NCI-H2227 (cell line): ENCODE data around the gene SPRN.
"Not testable (repeated sequence)": the region's sequence is repeated elsewhere in the genome, so short reads cannot be mapped to it uniquely, and the experiment has no call there.

Source experiments
- DNase-seq: peaks from one replicate; lab custom pipeline; 2025; ENCODE audit not compliant: unreplicated experiment; lab: John Stamatoyannopoulos, UW

Gene SPRN

DNA sequence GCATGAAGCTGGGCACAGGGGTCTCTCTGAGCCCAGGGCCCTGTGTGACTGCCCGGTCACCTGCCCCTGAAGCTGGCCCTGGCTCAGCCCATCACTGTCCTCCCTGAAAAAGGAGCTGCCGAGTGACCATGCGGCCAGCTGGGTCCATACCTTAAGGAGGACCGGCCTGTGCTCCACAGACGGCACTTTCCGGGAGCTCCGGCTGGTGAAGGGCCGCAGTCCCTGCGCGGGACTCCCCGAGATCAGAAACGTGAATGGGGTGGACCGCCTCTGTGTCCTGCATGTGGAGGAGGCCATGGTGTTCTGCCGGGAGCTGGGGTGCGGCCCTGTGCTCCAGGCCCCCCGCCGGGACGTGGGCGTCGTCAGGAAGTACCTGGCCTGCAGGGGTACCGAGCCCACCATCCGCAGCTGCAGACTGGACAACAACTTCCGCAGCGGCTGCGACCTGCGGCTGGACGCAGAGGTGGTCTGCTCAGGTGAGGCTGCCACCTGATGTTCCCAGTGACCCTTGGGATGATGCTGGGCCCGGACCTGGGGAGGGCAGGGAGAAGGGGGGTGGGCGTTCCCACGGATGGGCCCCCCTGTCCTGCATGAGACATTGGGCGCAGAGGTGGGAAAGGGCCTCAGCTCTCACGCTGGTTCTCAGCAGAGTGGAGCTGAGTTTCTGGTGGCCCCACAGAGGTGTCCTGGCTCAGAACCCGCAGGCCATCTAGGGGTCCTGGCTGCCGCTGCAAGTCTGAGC, 32.8 kb upstream of the SPRN start:
- no peak for DNase-seq

DNA sequence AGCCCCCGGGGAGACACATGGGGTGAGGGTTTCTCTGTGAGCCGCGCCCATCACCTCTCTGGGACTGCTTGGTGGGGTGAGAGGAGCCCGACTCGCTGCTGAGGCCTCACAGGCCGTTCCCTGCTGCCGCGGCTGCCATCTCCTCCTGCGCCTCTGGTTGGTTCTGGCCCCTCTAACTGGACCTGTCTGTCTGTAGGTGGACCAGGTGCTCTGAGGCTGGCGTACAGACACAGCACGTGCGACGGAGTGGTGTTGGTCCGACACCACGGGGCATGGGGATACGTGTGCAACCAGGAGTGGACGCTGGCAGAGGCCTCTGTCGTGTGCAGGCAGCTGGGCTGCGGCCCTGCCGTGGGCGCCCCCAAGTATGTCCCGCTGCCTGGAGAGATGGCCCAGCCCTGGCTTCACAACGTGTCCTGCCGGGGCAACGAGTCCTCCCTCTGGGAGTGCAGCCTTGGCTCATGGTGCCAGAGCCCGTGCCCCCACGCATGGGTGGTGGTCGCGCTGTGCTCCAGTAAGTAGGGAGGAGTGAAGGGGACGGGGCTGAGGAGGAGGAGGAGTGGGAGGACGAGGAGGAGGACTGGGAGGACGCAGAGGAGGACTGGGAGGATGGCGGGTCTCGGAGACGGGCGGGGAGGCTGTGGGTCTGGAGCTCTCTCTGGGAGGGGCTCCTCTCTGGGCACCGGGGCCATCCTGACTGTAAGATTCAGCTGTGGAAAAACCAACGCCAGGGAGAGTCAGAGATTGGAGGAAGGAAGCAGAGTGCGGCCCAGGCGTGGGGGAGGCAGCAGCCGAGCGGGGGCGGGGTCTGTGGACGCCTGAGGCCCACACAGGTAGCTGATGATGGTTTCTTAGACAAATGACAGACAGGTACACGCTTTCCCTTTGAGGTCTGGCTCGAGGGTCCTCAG, 31.9 kb upstream of the SPRN start:
- DNase-seq = no peak

DNA sequence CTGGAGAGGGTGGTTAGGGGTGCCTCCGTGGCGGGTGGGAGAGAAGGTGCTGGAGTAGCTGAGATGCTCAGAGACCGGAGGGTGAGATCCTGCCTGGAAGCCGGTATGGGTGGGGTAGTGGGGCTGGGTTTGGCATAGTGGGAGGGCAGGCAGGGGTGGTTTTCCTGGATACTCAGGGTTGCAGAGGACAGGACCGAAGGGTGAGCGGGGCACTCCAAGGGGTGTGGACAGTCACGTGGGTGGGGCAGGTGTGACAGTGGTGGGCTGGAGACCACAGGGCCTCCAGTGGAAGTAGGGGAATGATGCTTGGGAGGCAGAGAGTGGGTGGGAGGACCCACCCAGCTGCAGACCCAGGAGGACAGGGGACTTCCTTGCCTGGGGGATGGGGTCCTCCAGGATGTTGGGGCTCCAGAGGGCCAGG, 31.2 kb upstream of the SPRN start:
- no peak for DNase-seq

DNA sequence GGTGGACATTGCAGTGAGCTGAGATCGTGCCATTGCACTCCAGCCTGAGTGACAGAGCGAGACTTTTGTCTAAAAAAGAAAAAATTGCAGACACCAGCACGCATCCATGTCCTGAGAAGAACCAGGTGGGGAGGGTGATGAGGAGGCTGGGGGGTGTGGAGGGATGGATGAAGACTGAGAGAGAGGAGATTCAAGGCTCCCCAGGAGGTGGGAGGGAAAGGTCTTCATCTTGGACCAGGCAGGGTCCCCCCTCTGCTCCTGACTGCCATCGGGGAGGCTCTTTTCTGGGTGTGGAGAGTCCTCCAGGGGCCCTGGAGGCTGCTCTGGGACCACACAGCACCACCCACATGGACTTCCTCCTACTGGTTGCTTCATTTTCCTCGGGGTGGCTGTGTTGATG, 30.8 kb upstream of the SPRN start:
- no peak for DNase-seq

DNA sequence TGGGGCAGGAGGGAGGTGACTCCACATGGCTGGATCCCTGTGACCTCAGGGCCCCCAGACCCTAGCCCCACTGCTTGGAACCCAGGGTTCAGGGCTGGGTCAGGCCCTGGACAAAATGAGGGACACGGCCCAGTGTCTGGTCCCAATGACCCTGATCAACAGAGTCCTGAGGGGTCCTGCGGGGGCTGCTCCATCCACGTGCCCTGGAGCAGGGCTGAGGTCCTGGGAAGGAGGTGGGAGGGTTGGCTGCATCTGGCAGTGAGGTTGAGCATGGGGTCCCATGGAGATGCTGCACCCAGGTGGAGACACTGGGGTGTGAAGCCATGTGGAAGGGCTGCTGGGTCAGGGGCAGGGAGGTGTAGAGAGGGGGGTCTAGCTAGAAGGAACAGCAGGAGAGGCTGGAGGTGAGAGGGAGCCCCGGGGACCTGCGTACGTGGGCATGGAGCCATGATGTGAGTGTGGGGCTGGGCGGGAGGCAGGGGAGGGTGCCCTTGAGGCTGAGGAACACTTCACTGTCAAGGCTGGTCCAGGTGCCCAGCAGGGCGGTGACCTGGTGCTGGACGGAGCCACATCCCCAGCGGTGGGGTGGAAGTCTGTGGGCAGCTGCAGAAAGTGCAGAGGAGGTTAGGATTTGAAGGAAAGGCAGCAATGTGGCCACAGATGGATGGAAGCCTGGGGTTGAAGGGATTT, 29.9 kb upstream of the SPRN start:
- DNase-seq = no peak

DNA sequence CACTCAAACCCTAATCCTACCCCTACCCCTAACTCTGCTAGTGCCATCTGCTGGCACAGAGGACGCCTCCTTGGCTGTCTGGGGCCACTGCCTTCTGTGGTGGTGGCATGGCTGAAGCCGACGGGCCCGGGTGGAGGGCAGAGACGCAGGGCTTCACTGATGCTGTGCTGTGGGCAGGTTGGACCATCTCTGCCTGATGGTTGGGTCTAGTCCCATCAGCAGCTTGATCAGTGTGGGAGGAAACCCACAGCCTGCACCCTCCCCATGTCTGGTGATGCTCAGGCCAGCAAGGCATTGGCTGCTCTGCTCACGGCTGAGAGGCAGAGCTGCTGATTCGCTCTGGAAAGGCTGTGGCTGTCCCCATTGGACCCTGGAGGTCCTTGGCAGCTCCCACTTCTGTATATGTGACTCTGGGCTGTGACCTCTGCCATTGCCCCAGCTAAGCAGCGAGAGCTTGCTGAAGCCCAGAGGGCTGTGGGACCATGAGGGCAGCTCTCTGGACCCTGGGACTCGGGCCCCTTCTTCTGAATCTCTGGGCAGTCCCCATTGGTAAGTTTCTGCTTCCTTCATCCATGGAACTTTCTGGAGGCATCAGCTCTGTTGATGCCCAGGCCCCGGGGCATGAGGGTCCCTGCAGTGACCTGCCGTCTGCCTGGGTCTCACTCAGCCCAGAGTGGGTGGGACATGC, 29.2 kb upstream of the SPRN start, which contains the start of gene SCART1:
SCART1 (plus strand) TSS at position 430 of the 688 bp plus-strand sequence; CDS start at position 483, 53 bp downstream.
- no peak for DNase-seq

DNA sequence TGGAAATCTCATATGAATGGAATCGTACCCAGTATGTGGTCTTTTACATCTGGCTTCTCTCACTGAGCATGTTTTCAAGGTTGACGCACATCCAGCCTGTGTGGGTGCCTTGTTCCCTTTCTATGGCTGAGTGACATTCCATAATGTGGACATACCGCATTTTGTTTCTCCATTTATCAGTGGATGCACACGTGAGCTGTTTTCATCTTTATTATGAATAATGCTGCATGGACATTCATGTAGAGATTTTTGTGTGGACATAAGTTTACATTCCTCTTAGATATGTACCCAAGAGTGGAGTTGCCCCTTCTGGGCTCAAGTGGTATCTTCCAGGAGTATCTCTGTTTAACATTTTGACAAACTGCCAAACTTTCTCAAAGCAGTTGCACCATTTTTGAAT, 28.0 kb upstream of the SPRN start:
- no peak for DNase-seq

DNA sequence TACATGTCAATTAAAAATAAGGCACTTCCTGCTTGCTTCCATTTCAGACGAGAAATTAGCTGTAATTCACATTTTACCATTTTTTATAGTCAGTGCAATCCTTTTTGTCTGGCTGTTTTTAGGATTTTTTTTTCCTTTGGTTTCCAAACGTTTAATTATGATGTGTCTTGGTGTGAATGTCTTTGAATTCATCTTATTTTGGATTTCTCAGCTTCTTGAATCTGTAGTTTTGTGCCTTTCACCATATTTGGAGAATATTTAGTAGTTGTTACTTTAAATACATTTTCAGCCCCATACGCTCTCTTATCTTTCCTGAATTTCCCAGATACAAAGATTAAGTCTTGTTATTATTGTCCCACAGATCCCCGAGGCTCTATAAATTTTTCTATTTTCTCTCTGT, 26.9 kb upstream of the SPRN start:
- DNase-seq = no peak

DNA sequence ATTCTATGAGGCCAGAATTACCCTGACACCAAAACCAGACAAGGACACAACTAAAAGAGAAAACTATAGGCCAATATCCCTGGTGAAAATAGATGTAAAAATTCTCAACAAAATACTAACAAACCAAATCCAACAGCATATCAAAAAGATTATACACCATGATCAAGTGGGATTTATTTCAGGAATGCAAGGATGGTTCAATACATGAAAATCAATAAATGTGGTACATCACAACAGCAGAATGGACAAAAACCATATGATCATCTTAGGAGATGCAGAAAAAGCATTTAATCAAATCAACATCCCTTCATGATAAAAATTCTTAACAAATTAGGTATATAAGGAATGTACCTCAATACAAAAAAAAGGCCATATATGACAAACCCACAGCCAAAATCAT, 23.7 kb upstream of the SPRN start:
- DNase-seq = no peak

DNA sequence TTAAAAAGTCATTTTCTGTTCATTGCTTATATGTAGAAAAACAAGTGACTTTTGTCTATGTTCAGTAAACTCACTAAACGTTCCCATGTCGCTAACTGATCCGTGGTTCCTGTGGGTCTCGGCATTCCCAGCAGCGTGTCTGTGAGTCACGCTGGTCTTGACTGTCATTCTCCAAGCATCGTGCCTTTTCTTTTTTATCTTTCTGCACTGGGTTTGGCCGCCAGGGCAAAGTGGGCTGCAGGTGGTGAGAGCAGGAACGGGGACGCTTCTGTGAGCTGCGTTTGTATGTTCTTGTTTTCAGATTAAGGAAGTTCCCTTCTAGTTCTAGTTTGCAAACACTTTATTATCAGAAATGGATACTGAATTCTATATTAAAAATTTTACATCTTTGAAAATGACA, 22.6 kb upstream of the SPRN start:
- no peak for DNase-seq

DNA sequence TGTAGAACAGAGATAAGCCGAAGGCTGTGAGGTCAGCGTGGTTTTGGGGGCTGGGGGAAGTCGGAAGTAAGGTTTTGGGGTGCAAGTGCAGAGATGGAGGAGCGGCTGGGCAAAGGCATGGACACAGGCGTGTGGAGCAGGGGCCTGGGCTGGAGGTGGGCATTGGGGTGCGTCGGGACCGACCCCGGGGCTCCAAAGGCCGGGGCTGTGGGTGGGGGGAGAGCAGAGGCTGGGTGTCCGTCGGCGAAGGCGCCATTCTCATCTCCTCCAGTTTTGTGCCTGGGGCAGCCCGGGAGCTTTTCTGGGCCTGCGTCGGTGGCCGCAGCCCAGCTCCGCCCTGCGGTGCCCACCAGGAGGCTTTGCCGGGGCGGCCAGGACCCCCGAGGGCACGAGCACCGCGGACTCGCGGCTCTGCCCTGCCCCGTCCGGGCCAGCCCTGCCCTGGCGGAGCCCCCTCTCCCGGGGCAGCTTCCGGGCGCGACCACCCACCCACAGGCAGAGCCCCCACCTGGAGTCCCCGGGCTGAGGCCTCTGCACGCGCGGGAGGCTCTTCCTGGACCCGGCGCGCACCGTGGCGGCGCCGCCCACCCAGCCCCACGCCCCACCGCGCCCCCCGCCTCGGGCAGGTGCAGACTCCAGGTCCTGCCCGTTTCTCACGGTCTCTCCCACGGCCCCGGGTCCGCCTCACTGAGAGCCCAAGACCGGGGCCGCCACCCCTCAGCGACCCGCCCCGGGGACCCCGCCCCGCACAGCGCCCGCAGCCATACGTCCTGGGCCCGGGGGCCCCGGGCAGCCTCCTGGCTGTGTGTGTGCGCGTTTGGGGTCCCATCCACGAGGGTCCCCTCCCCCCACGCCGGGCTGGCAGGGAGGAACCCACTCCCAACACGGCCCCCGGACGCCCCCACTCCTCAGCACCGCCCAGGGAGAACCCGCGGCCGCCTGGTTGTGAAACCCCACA, 21.6 kb upstream of the SPRN start:
- DNase-seq = no peak

DNA sequence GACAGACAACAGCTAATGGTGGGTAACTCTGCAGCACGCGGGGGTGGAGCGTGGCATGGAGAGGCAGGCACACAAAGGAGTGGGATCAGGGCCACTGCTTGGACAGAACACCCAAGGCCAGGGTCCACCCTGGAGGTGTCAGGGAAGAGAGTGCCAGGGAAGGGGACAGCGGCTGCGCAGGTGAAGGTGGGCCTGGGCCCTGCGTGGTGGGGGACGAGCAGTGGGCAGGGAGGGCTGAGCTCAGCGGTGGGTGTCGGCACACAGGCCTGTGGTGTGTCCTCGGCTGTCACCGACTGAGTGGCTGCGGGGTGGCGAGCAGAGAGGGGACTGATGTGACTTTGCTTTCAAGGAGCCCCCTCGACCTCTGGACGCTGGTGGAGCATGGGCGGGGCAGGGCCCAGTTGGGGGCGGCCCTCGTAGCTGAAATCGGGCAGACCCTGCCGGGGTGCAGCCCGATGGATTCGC, 20.9 kb upstream of the SPRN start:
- no peak for DNase-seq

DNA sequence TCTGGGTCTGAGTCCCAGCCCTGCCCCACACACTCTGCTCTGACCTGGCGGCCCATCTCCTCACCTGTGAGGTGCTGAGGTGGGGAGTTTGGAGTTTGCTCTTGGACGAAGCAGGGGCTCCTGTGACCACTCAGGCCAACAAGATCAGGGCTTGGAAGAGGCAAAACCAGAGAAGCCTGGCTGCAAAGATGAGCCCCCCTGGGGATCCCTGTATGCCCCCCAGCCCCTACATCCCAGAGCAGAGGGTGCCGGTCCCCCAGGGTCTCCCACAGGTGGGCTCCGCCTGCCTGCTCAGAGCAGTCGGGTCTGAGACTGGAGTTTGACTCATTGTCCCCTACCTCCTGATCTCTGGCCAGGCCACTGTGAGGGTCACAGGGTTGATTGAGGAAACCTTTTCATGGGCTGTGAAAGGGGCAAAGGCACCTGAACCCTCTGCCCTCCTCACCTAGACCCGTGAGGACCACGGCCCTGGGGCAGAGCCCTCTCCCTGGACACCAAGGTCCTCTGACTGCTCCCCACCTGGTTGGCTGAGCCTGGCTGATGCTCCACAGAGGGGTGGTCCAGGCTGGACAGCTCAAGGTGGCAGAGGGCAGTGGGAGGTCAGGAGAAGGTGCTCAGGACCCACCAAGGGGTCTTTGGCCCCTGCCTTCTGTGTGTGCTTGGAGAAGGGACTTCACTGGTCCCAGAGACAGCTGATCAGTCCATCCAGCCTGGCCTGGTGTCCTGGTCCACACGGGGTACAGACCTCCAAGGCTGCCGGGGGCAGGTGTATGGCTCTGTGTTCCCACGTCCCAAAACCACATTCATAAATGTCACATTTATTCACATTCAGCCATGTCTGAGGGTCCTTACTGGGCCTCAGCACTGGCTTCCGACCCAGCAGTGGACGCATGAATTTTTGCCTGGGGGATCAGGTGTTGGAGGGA, 20.2 kb upstream of the SPRN start:
- no peak for DNase-seq

DNA sequence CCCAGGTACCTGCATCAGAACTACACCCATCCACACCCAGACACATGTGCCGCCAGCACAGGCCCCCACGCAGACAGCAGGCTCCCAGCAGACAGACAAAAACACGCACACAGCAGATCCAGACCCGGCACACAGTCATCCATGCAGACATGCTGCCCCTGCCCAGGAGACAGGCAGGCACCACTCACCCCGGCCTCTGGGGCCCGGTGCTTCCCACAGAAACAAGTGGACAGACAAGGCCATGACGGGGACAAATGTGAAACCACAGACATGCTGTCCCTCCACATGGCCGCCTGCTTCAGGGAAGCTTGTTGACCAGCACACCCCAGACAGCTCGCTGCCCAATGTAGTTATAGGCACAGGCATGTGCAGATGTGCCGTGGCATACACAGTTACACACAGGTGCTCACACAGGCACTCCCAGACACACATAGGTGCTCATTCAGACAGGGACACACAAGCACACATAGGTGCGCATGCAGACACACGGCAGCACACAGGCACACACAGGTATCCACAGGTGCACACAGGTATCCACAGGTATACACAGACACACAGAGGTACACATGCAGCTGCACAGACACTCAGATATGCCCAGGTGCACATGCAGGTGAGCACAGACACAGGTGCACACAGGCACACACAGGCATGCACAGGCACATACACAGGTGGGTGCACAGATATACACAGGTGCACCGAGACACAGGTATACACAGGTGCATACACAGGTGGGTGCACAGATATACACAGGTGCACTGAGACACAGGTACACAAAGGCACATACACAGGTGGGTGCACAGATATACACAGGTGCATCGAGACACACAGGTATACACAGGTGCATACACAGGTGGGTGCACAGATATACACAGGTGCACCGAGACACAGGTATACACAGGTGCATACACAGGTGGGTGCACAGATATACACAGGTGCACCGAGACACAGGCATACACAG, 18.8 kb upstream of the SPRN start:
- DNase-seq = no peak

DNA sequence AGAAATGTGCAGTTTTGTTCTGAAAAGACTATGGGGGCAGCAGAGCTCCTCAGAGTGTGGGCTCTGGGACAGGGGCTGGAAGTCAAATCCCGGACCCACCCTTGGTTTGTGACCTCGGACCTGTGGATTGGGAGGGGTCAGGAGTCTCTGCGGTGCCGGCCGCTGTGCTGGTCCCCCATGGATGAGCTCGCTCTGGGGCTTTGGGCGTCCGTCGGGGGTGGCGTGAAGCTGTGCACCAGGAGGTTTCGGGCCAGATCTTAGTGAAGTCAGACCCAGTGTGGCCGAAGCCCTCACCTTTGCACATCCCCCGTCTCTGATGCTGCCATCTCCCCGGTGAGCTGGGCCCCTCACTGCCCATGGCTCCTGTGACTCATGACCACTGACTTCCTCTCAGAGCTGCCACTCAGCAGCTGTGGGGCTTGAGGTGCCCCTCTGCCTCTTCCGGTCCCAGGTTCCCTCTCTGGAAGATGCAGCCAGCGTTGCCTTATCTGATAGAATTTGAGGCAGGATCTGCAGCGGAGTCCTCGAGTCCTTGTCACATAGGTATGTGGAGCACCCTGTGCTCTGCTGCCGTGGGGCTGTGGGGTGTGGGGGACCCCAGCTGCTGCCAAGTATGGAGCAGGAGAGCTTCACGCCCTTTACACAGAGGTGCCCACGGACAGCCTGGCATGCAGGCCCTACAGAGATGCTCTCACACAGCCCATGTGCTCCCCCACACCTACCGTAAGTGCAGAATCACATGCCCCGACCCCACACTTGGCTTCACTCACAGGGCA, 18.0 kb upstream of the SPRN start:
- DNase-seq = no peak

DNA sequence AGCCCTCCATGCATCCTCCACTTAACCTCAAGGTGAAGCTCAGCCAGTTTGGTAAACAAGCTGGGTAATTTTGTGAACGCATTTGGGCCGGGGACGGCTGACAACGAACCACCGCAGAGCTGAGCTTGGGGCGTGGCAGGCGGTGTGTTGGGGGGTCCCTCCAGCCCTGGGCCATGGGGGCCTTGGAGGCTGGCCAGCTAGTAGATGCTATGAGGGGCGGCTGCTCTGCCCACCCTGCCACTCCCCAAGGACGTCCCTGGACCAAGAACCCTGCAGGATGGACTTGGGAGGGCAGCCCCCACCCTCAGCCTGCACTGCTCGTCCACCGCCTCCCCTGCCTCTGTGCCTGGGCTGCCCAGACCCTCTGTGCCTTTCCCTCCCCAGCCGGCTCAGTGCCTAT, 17.4 kb upstream of the SPRN start:
- no peak for DNase-seq

DNA sequence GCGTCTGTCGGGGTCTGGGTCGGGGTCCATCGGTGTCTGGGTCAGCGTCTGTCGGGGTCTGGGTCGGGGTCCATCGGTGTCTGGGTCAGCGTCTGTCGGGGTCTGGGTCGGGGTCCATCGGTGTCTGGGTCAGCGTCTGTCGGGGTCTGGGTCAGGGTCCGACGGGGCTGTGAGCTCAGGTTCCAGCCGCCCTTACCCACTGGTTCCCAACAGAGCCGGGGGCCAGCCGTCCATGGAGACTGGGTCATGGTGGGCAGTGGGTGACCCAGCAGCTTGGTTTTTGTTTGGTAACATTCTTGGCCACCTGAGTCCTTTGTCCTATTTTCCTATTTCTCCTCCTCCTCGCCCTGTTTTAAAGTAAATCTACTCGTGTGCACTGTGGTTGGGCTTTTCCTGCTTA, 16.9 kb upstream of the SPRN start:
- DNase-seq = not testable (repeated sequence)
